GM18870 (cell line): ENCODE data around the gene UST.
"Not testable (repeated sequence)": the region's sequence is repeated elsewhere in the genome, so short reads cannot be mapped to it uniquely, and the experiment has no call there.

Experiments used
- ATAC-seq: cut with Tn5 transposase; IDR thresholded peaks from one replicate; pipeline ENCODE4 v1.9.1; 2021; ENCODE audit warnings: moderate library complexity; ENCODE audit not compliant: unreplicated experiment

Gene UST

GRCh38 chr6:148990403-148990802 lies 243.6 kb downstream of the UST start:
- no peak for ATAC-seq

GRCh38 chr6:148996815-148997214 lies 250.0 kb downstream of the UST start:
- no peak for ATAC-seq

- ATAC-seq, result no peak
Measured at GRCh38 chr6:148997865-148998264, 251.0 kb downstream of the UST start.

- ATAC-seq, result no peak
Measured at GRCh38 chr6:148998704-148999103, 251.9 kb downstream of the UST start.

- no peak for ATAC-seq
Measured at GRCh38 chr6:148999501-148999900, 252.7 kb downstream of the UST start.

GRCh38 chr6:148999929-149000468 lies 253.2 kb downstream of the UST start:
- no peak for ATAC-seq

- no peak for ATAC-seq
Measured at GRCh38 chr6:149001422-149001821, 254.6 kb downstream of the UST start.

GRCh38 chr6:149003560-149003959 lies 256.7 kb downstream of the UST start:
- no peak for ATAC-seq

- ATAC-seq, result no peak
Measured at GRCh38 chr6:149004664-149005063, 257.8 kb downstream of the UST start.

GRCh38 chr6:149006236-149006635 lies 259.4 kb downstream of the UST start:
- ATAC-seq, result not testable (repeated sequence)

- no peak for ATAC-seq
Measured at GRCh38 chr6:149006671-149007070, 259.8 kb downstream of the UST start.

- ATAC-seq, result no peak
Measured at GRCh38 chr6:149007846-149008245, 261.0 kb downstream of the UST start.

- no peak for ATAC-seq
Measured at GRCh38 chr6:149008741-149009140, 261.9 kb downstream of the UST start.

- no peak for ATAC-seq
Measured at GRCh38 chr6:149012040-149012545, 265.3 kb downstream of the UST start.

- no peak for ATAC-seq
Measured at GRCh38 chr6:149013586-149014344, 266.9 kb downstream of the UST start.

- ATAC-seq, result no peak
Measured at GRCh38 chr6:149014631-149015534, 268.1 kb downstream of the UST start.

GRCh38 chr6:149015535-149016525 lies 269.0 kb downstream of the UST start:
- no peak for ATAC-seq

- no peak for ATAC-seq
Measured at GRCh38 chr6:149016716-149017115, 269.9 kb downstream of the UST start.

GRCh38 chr6:149020319-149020718 lies 273.5 kb downstream of the UST start:
- ATAC-seq, result no peak

GRCh38 chr6:149024361-149024760 lies 277.5 kb downstream of the UST start:
- no peak for ATAC-seq
